ENCODE data around the gene TMEM186.
"Not testable (repeated sequence)": the region's sequence is repeated elsewhere in the genome, so short reads cannot be mapped to it uniquely, and the experiment has no call there.

Gene TMEM186

GRCh38 chr16:8768283-8768682, 29.2 kb downstream of the TMEM186 start:
- DNase-seq = no peak

- DNase-seq = no peak
Observed at GRCh38 chr16:8767176-8767575, 30.3 kb downstream of the TMEM186 start.

DNA sequence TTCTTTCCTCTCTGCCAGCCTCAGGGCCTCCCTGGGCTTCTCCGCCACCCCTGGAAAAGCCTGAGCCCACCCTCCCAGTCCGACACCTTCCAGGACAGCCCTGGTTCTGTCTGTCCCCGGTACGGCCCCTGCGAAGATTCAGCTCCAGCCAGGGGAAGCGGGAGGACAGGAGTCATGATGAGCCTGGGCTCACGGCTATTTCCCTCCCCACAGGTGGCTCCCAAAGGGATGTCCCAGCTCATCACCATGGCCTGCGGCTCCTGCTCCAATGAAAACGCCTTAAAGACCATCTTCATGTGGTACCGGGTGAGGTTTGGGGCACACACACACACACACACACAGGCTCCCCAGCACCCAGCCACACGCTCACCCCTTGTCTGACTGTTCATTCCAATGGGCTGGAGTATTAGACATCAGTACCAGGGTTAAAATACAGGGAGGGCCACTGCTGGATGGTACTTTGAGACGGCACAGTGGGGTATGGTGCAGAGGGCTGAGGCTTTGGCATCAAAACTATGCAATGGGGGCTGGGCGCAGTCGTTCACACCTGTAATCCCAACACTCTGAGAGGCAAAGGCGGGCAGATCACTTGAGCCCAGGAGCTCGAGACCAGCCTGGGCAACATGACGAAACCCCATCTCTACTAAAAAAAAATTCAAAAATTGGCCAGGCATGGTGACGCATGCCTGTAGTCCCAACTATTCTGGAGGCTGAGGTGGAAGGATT, 32.8 kb downstream of the TMEM186 start:
- DNase-seq = no peak

DNA sequence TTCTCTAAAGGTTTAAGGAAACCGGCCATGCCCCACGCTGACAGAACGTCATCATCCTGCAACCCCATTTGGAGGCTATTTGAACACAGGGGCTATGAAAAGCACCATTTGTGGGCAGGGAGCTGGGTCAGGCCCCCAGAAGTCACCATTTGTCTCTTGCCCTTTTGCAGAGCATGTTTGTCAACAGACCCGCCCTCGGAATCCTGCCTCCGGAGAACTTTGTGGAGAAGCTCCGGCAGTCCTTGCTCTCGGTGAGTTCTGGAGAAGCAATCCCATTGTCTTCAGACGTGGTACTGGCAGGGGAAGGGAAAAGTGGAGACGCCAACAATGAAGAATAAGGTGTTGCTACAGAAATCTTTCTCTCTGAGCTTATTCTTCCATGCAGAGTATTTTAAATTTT, 33.5 kb downstream of the TMEM186 start:
- no peak for DNase-seq

GRCh38 chr16:8763083-8763482, 34.4 kb downstream of the TMEM186 start:
- DNase-seq = no peak

DNA sequence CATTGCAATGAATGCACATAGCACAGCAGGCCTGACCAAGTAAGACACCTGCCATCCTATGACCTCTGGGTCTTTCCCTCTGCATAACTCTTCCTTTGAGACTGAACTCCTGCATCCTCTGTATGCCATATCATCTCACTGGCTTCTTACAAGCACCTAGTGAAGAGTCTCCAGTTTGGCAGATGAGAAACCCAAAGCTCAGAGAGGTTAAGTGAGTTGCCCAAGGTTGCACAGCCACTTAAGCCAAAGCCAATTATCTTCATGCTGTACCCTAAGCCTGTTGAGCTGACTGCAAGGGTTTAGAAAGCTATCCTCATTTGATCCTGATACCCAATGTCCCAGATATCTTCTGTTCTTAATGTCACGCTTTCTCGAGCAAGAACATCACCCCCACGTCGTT, 35.2 kb downstream of the TMEM186 start:
- no peak for DNase-seq

DNA sequence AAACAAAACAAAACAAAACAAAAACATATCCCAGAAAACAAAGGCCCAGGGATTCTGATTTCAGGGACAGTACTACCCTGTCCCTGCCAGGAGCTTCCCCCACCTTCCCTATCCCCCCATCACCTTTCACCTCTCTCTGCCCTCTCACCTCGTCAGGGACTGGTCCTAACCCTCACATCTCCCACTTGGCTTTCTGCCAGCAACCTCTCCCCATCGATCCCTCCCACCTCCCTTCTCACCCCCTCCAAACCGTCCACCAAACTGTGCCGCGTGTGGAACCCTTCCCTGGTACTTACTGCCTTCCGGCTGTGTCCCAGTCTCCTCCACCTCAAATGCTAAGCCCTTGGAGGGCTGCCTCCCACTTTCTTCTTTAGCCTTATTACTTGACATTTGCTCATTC, 36.4 kb downstream of the TMEM186 start:
- no peak for DNase-seq

DNA sequence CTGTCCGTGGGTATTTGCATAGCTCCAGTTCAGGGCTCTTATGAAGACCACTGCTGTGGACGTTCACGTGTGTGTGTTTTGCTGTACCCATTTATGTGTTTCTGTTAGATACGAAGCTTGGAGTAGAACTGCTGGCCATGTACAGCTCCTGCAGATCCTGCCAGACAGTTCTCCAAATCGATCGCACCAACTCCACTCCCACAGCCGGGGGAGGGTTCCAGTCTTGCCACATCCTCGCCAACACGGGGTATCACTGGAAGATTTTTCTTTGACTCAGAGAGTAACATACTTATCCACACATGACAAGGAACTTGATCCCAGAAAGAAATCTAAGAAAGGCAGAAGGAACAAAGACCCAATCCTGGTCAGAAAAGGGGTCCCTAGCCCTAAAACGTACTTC, 37.4 kb downstream of the TMEM186 start:
- no peak for DNase-seq

- DNase-seq = no peak
Observed at GRCh38 chr16:8758022-8758421, 39.4 kb downstream of the TMEM186 start.

- DNase-seq = peak in 1 of 2 experiments; percentile 17
Observed at GRCh38 chr16:8756755-8757154, 40.7 kb downstream of the TMEM186 start.

DNA sequence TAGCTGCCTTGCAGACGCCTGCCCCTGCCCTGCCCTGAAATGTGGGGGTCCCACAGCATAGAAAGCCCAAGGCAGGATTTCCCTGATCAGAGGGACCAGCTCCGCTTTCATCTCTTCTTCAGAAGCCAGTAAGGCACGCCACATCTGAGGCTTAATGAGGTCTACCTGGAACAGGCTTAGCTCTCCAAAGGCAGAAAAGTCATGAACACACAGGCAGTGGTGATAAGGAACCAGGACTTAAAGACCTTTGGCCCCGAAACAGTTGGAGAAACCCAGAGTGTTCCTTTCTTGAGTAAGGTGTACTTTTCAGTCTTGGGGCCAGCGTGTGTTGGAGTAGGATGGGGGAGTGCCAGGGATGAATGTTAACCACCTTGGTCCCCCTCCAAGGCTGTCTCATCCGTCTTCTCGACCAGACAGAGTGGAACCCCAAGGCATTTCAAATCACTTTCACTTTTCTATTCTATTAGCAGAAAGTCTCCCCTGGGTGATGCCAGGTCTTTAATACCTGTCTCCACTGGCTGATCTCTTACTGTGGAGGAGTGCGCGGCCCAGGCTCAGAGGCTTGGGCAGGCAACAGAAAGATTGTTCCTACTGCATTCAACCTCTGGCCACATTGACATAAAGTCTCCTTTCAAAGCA, 43.9 kb downstream of the TMEM186 start:
- DNase-seq = no peak

DNA sequence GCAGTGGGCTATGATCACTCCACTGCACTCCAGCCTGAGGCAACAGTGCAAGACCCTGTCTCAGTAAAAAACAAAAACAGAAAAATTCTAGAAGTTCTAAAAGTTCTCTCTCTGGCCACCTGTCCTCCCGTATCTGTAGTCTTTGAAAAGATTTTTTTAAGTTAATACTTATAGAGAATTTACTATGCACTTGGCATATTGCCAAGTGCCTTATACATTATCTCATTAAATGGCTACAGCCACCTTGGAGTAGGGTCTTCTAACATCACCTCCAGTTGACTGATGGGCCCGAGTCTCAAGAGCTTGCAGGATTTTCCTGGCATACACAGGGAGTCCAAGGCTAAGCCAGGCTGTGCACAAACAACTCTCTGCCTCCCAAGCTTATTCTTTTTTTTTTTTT, 44.7 kb downstream of the TMEM186 start:
- DNase-seq = no peak

DNA sequence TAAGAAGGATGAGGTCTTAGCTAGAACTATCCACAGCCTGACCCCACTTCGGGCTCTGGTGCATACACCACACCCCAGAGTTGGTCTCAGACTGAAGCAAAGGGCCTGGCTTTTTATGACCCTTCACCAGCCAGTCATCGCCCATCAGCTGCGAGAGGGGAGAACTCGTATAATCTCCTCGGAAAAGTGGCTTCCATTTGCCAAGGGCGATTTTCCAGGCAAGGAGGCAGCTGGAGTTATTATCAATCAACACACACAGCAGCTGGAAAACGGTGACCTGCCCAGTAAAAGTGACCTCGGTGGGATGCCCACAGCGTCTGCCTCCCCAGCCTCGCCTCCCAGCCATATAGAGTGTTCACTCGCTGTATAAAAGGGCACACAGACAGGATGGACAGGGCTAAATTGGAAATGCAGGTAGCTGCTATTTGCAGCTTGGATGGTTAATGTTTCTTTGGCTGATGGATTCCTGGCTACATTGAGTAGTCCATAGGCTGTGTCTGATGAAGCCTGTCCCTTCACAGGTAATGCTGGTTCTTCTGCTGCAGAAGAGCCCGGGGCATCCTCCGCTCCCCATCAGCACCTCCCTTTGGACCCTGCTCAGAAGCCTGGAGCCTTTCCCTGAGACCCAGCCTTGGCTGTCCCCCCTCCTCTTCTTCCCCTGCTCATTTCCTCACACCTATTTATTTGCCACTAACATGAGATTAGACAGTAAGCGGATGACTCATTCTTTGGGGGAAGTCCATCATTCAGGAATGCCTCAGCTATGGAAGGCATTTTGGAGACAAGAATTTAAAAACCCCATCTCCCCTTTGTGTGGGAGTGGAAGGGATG, 45.7 kb downstream of the TMEM186 start:
- DNase-seq = no peak

DNA sequence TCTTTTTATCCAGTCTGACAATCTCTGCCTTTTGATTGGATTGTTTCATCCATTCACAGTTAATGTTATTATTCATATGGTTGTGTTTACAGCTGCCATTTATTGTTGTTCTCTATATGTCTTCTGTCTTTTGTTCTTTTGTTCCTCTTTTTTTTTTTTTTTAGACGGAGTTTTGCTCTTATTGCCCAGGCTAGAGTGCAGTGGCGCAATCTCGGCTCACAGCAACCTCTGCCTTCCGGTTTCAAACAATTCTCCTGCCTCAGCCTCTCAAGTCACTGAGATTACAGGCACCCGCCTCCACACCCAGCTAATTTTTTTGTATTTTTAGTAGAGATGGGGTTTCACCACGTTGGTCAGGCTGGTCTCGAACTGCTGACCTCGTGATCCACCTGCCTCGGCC, 48.5 kb downstream of the TMEM186 start:
- not testable (repeated sequence) for DNase-seq
